Measurements from ENCODE around the gene PAPLN. TPM values are rescaled to one million over a fixed set of nuclear protein-coding genes. Genes with fewer than 3 reads are reported as not detected.

PAPLN gene
- total and polyA plus RNA-seq, 4 donors = 0.68 to 2.8 (median 1.3) TPM

DNA sequence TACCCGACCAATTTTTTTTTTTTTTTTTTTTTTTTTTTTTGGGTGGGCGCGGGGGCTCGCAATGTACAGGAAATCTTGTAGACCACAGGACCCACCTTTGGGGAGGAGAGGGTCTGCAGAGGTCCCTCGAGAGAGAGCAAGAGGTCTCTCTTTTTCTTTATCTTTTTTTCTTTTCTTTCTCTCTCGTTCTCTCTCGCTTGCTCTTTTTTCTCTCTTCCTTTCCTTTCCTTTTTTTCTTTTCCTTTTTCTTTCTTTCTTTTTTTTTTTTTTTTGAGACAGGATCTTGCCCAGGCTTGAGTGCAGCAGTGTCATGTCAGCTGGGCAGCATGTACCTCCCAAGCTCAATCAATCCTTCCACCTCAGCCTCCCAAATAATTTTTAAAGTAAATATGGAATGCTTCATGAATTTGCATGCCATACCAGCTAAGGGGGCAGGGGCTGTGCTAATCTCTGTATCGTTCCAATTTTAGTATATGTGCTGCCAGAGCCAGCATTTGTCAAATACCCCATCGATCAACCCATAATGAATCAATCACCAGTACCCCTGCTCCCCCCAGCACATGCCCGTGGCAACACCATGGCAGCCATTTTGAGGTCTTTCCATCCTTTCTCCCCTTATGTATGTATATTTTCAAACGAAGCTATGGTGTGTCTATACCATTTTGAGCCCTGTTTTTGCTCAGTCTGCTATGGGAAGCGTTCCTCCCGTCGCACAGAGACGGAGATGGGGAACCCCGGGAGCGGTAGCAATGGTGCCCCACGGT is 9.3 kb downstream of the PAPLN start (continued):
- TF ChIP-seq FOXA1 (IDR thresholded peaks at IDR 0.05) = no peak
- TF ChIP-seq RAD21 (IDR thresholded peaks at IDR 0.05) = no peak

DNA sequence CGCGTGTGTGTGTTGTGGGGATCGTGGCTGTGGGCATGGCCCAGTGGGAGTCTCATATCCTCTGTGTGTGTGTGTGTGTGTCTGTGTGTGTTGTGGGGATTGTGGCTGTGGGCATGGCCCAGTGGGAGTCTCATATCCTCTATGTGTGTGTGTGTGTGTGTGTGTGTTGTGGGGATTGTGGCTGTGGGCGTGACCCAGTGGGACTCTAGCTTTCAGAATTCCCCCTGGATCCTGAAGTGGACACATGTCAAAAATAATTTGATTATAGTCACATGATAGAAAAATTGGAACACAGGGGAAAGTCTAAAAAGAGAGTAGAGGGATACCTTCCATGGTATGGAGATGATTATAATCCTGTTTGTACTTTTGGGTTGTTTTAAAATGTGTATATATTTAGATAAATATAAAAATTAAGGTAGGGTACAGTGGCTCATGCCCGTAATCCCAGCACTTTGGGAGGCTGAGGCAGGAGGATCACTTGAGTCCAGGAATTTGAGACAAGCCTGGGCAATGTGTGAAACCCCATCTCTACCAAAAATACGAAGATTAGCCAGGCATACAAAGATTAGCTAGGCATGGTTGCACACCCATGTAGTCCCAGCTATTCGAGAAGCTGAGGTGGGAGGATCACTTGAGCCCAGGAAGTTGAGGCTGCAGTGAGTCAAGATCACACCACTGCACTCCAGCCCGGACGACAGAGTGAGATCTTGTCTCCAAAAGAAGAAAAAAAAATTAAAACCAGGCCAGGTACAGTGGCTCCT is 11.0 kb downstream of the PAPLN start:
- H3K27ac ChIP-seq (ENCODE audit: low read depth in 1 of 2, low read length in 2 of 2) = no peak overlapping the region
- no peaks in the 10 kb centered on the region for H3K27me3 ChIP-seq (ENCODE audit: control insufficient read depth in 4 of 4, insufficient read depth in 4 of 4, low read length in 3 of 4)
- H3K36me3 ChIP-seq (ENCODE audit: control insufficient read depth in 4 of 4, insufficient read depth in 3 of 4, low read depth in 1 of 4, low read length in 3 of 4) = no peaks in the 10 kb centered on the region
- DNase-seq (ENCODE audit: low spot score) = no peak
- TF ChIP-seq RXRA (IDR thresholded peaks at IDR 0.05) (no peak), GABPA (IDR thresholded peaks at IDR 0.05 in 1 of 2, conservative IDR thresholded peaks at IDR 0.05 in 1 of 2) (no peak), SP1 (IDR thresholded peaks at IDR 0.05) (no peak), FOXA2 (IDR thresholded peaks at IDR 0.05) (no peak), FOXA1 (IDR thresholded peaks at IDR 0.05) (no peak)
- TF ChIP-seq, protein P1, sequence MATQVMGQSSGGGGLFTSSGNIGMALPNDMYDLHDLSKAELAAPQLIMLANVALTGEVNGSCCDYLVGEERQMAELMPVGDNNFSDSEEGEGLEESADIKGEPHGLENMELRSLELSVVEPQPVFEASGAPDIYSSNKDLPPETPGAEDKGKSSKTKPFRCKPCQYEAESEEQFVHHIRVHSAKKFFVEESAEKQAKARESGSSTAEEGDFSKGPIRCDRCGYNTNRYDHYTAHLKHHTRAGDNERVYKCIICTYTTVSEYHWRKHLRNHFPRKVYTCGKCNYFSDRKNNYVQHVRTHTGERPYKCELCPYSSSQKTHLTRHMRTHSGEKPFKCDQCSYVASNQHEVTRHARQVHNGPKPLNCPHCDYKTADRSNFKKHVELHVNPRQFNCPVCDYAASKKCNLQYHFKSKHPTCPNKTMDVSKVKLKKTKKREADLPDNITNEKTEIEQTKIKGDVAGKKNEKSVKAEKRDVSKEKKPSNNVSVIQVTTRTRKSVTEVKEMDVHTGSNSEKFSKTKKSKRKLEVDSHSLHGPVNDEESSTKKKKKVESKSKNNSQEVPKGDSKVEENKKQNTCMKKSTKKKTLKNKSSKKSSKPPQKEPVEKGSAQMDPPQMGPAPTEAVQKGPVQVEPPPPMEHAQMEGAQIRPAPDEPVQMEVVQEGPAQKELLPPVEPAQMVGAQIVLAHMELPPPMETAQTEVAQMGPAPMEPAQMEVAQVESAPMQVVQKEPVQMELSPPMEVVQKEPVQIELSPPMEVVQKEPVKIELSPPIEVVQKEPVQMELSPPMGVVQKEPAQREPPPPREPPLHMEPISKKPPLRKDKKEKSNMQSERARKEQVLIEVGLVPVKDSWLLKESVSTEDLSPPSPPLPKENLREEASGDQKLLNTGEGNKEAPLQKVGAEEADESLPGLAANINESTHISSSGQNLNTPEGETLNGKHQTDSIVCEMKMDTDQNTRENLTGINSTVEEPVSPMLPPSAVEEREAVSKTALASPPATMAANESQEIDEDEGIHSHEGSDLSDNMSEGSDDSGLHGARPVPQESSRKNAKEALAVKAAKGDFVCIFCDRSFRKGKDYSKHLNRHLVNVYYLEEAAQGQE (IDR thresholded peaks at IDR 0.05) = no peak
- TF ChIP-seq, protein P2, sequence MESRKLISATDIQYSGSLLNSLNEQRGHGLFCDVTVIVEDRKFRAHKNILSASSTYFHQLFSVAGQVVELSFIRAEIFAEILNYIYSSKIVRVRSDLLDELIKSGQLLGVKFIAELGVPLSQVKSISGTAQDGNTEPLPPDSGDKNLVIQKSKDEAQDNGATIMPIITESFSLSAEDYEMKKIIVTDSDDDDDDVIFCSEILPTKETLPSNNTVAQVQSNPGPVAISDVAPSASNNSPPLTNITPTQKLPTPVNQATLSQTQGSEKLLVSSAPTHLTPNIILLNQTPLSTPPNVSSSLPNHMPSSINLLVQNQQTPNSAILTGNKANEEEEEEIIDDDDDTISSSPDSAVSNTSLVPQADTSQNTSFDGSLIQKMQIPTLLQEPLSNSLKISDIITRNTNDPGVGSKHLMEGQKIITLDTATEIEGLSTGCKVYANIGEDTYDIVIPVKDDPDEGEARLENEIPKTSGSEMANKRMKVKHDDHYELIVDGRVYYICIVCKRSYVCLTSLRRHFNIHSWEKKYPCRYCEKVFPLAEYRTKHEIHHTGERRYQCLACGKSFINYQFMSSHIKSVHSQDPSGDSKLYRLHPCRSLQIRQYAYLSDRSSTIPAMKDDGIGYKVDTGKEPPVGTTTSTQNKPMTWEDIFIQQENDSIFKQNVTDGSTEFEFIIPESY (IDR thresholded peaks at IDR 0.05) = no peak
- 86% methylated on average over 9 of the region's 9 CpGs for WGBS
- H3K9ac ChIP-seq (ENCODE audit: low read depth in 1 of 2, low read length in 2 of 2) = no peak overlapping the region
- no peak overlapping the region for H3K4me3 ChIP-seq (ENCODE audit: low read depth in 1 of 3, low read length in 3 of 3)
- no peaks in the 10 kb centered on the region for H3K9me3 ChIP-seq (ENCODE audit: control insufficient read depth in 4 of 4, low read length in 3 of 4)
- H3K4me1 ChIP-seq (ENCODE audit: control insufficient read depth in 4 of 4, insufficient read depth in 4 of 4, low read length in 3 of 4) = peaks cover 0 to 2% (median 0%) of the 10 kb centered on the region in 4 donors

DNA sequence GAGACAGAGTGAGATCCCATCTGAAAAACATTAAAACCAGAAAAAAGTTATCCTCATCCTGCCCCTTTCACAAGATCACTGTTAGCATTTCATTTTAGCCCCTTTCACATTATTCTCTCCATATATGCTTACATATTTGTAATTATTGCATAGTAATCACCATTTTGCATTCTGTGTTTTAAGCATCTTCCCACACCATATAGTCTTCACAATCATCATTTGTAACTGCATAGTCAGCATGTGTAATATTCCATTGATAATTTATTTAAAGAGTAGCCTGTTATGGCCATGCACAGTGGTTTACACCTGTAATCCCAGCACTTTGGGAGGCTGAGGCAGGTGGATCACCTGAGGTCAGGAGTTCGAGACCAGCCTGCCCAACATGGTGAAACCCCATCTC is 11.8 kb downstream of the PAPLN start:
- Histone ChIP-seq H3K4me3 (ENCODE audit: low read depth in 1 of 3, low read length in 3 of 3) (no peak overlapping the region), H3K27me3 (ENCODE audit: control insufficient read depth in 4 of 4, insufficient read depth in 4 of 4, low read length in 3 of 4) (no peaks in the 10 kb centered on the region), H3K36me3 (ENCODE audit: control insufficient read depth in 4 of 4, insufficient read depth in 3 of 4, low read depth in 1 of 4, low read length in 3 of 4) (no peaks in the 10 kb centered on the region), H3K9me3 (ENCODE audit: control insufficient read depth in 4 of 4, low read length in 3 of 4) (no peaks in the 10 kb centered on the region), H3K4me1 (ENCODE audit: control insufficient read depth in 4 of 4, insufficient read depth in 4 of 4, low read length in 3 of 4) (peaks cover 0 to 2% (median 0%) of the 10 kb centered on the region in 4 donors), H3K27ac (ENCODE audit: low read depth in 1 of 2, low read length in 2 of 2) (no peak overlapping the region), H3K9ac (ENCODE audit: low read depth in 1 of 2, low read length in 2 of 2) (no peak overlapping the region)
- TF ChIP-seq YY1 (IDR thresholded peaks at IDR 0.05) = no peak
- TF ChIP-seq, protein P3, sequence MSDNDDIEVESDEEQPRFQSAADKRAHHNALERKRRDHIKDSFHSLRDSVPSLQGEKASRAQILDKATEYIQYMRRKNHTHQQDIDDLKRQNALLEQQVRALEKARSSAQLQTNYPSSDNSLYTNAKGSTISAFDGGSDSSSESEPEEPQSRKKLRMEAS (IDR thresholded peaks at IDR 0.05) = no peak
- TF ChIP-seq RXRA (IDR thresholded peaks at IDR 0.05) = no peak
- TF ChIP-seq, protein P4, sequence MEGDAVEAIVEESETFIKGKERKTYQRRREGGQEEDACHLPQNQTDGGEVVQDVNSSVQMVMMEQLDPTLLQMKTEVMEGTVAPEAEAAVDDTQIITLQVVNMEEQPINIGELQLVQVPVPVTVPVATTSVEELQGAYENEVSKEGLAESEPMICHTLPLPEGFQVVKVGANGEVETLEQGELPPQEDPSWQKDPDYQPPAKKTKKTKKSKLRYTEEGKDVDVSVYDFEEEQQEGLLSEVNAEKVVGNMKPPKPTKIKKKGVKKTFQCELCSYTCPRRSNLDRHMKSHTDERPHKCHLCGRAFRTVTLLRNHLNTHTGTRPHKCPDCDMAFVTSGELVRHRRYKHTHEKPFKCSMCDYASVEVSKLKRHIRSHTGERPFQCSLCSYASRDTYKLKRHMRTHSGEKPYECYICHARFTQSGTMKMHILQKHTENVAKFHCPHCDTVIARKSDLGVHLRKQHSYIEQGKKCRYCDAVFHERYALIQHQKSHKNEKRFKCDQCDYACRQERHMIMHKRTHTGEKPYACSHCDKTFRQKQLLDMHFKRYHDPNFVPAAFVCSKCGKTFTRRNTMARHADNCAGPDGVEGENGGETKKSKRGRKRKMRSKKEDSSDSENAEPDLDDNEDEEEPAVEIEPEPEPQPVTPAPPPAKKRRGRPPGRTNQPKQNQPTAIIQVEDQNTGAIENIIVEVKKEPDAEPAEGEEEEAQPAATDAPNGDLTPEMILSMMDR (IDR thresholded peaks at IDR 0.05; ENCODE audit: low read depth, low read length, missing input control) = no peak
- WGBS = 98% methylated on average over 1 of the region's 1 CpG
- no peak for DNase-seq (ENCODE audit: low spot score)

Data from liver (tissue), 9 donors.